ENCODE results near the gene HNRNPH1. TPM values are rescaled to one million over a fixed set of nuclear protein-coding genes. Genes with fewer than 3 reads are reported as not detected.

HNRNPH1 gene
- total RNA-seq, 1 donor from 2014 or later, result 517 TPM

DNA sequence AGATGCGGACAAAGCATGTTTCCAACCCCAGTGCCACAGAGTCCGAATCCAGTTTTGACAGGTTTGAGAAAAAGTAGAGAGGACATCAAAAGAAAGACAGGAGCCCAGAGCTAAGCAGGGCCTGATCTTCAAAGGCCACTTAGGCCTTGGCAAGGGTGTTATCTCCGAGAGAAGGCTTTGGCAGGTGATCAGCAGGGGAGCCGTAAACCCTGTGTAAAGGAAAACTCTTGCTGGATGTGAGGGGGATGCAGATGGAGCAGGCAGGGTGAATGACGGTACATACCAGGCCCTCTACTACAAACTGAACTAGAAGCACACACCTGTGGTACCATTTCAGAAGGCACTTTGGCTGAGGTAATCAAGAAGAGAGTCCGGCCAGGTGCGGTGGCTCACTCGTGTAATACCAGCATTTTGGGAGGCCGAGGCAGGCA lies 1.4 kb upstream of the HNRNPH1 start:
- H3K4me1 ChIP-seq, result peaks cover 34% of the 10 kb centered on the region
- peak overlapping the region; percentile 100 for H3K27ac ChIP-seq
- no peaks in the 10 kb centered on the region for H3K9me3 ChIP-seq
- H3K36me3 ChIP-seq, result peaks cover 26% of the 10 kb centered on the region
- no peaks in the 10 kb centered on the region for H3K27me3 ChIP-seq (ENCODE audit: low read depth)
- ATAC-seq (no peak), DNase-seq (no peak)
- H3K4me3 ChIP-seq, result peak overlapping the region; percentile 97
- intact Hi-C loops (cut with DNase I), result no loop called here
- TF ChIP-seq, protein P1, sequence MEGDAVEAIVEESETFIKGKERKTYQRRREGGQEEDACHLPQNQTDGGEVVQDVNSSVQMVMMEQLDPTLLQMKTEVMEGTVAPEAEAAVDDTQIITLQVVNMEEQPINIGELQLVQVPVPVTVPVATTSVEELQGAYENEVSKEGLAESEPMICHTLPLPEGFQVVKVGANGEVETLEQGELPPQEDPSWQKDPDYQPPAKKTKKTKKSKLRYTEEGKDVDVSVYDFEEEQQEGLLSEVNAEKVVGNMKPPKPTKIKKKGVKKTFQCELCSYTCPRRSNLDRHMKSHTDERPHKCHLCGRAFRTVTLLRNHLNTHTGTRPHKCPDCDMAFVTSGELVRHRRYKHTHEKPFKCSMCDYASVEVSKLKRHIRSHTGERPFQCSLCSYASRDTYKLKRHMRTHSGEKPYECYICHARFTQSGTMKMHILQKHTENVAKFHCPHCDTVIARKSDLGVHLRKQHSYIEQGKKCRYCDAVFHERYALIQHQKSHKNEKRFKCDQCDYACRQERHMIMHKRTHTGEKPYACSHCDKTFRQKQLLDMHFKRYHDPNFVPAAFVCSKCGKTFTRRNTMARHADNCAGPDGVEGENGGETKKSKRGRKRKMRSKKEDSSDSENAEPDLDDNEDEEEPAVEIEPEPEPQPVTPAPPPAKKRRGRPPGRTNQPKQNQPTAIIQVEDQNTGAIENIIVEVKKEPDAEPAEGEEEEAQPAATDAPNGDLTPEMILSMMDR (IDR thresholded peaks at IDR 0.05), result no peak

DNA sequence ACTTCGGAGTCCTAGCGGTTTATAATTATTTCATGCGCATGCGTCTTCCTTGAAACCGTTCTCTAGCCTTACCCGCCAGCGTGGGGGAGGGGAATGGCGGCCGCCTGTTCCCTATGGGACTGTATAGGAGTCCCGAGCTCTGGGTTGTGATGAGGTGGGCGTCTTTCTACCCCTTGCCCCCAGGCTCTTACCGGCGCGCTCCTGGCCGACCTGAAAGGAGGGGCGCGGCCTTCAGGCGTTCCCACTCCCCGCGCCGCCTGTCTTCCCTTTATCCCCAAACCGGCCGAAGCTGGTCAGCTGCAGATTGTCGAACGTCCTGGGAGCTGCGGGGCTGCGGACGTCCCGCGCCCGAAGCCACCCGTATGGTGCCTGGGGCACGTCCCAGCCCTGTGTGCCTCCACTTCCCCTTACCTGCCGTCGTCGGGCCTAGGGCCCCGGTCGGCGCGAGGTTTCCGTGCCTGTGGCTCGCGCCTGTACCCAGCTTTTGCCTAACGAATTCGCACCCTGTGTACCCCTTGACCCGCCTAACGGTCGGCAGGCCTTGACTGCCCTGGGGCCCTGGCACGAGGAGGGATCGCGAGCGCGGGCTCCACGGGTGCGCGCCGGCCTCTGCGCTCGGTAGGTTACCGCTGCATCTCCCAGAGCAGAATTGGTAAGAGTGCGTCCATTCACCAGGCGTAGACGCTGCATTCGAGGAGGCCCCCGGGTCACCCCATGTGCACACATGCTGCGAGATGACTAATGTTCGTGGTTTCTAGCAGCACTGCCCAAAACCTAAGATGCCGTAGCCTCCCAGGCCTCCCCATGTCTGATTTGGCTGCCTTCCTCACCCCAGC lies 653 bp upstream of the HNRNPH1 start:
- Histone ChIP-seq H3K36me3 (peaks cover 34% of the 10 kb centered on the region), H3K9me3 (no peaks in the 10 kb centered on the region), H3K27me3 (ENCODE audit: low read depth) (no peaks in the 10 kb centered on the region), H3K27ac (peak overlapping the region; percentile 100), H3K4me3 (peak overlapping the region; percentile 97), H3K4me1 (peaks cover 42% of the 10 kb centered on the region)
- TF ChIP-seq, protein P1 (IDR thresholded peaks at IDR 0.05), result no peak
- ATAC-seq (peak; percentile 11 to 33), DNase-seq (peak; percentile 57)
- intact Hi-C loops (cut with DNase I), result no loop called here

DNA sequence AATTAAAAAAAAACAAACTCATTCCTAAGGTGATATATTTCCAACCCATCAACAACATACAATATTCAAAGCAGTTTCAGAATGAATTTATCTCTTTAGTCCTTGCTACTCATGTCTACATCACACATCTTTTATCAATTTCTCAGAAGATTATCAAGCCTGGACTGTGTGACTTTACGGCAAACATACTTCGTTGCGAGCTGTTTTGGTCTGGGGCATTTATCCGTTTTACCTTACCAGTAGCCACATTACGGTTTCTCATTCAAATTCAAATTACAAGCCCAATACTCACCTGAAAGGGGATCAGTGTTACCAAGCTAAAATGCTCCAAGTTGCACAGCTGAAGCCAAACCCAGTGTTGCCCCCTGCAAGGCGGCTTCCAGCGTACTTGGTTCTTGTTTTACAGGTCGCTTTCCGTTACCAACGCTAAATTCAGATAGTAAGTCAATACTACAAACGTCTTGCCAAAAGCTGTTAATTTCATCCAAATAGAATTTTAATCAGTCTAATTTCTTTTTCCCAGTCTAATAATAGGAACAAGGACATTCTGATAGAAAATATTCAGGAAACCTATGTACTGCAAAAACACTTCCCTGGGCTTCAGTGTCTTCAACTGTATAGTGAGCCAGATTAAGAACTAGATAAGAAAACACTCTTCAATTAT lies 1.8 kb downstream of the HNRNPH1 start:
- Histone ChIP-seq H3K27ac (no peak overlapping the region), H3K4me1 (peaks cover 66% of the 10 kb centered on the region)
- intact Hi-C loops (cut with DNase I), result no loop called here

DNA sequence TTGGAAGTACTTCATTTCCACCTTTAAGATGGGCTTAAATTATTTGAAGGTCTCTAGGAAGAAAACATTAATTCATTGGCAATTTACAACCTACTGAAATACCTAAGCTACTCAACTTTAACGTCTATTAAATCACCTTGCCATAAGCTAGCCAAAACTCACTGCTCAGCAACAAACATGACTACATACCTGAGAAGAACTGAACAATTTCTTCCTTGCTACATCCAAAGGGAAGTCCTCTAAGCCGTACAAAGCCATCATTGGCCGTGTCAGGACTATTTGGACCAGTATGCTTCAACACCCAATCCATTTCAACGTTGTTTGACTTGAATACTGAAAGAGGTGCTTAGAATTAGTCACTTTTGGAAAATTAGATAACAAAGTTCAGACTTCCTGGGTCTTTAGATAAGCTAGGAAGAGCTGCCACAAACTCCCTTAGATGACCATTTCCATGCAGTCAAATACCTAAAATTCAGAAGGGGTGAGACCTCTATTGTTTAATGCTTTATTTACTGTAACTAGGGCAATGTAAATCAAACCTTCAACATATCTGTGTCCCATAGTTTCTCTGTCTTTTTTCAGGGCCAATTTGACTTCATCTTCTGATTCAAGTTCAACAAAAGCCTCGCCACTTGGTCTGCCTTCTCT lies 2.6 kb downstream of the HNRNPH1 start:
- no peak overlapping the region for H3K27ac ChIP-seq
- no peaks in the 10 kb centered on the region for H3K27me3 ChIP-seq (ENCODE audit: low read depth)
- H3K9me3 ChIP-seq, result no peaks in the 10 kb centered on the region
- H3K36me3 ChIP-seq, result peaks cover 67% of the 10 kb centered on the region
- peaks cover 74% of the 10 kb centered on the region for H3K4me1 ChIP-seq
- ATAC-seq (no peak), DNase-seq (no peak)
- H3K4me3 ChIP-seq, result peak overlapping the region; percentile 97
- TF ChIP-seq, protein P1 (IDR thresholded peaks at IDR 0.05), result no peak
- intact Hi-C loops (cut with DNase I), result no loop called here

More for the DNA sequence above, 1.8 kb downstream of the HNRNPH1 start:
- H3K4me3 ChIP-seq, result peak overlapping the region; percentile 97
- TF ChIP-seq, protein P1 (IDR thresholded peaks at IDR 0.05), result no peak
- DNase-seq (no peak), ATAC-seq (no peak)
- H3K36me3 ChIP-seq, result peaks cover 58% of the 10 kb centered on the region
- H3K27me3 ChIP-seq (ENCODE audit: low read depth), result no peaks in the 10 kb centered on the region
- H3K9me3 ChIP-seq, result no peaks in the 10 kb centered on the region

DNA sequence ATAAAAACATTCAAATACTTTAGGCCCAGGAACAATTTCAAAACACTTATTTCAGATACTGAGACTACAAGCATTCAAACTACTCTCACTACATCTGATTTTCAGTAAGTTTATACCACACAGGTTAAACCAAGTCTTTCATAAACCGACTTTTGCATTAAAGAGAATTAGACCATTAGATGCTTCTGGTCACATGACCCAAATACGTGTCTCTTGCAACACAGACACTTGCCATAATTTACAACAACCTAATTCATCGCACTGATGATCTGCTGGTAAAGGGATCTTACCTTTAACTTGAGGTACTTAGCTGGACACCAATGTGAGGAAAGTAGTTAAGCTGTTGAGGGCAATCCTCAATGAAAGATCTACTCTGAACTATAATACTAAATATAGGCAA lies 3.2 kb downstream of the HNRNPH1 start:
- peak overlapping the region; percentile 97 for H3K4me3 ChIP-seq
- intact Hi-C loops (cut with DNase I), result no loop called here

More for the DNA sequence above, 3.2 kb downstream of the HNRNPH1 start:
- TF ChIP-seq, protein P1 (IDR thresholded peaks at IDR 0.05), result no peak
- Histone ChIP-seq H3K4me1 (peaks cover 80% of the 10 kb centered on the region), H3K36me3 (peaks cover 72% of the 10 kb centered on the region), H3K27me3 (ENCODE audit: low read depth) (no peaks in the 10 kb centered on the region), H3K27ac (no peak overlapping the region), H3K9me3 (no peaks in the 10 kb centered on the region)
- DNase-seq (no peak), ATAC-seq (no peak)
